IPS DF 19.7 (cell line): ENCODE measurements around the gene CNOT11.
"Not testable (repeated sequence)": the region's sequence is repeated elsewhere in the genome, so short reads cannot be mapped to it uniquely, and the experiment has no call there.

Experiments used
- DNase-seq: peaks from one replicate; pipeline ENCODE4 v3.0.0-alpha.2; 2013; ENCODE audit warnings: low read depth, low spot score

CNOT11 gene

GRCh38 chr2:101252408-101253012, at the start of gene CNOT11:
Gene CNOT11, plus strand, starts transcription at chr2:101252886. Its CDS starts 79 bp downstream, at chr2:101252965.
- peak; percentile 91 for DNase-seq

GRCh38 chr2:101204400-101205115, 48.1 kb upstream of the CNOT11 start:
- no peak for DNase-seq

GRCh38 chr2:101205521-101206479, 46.9 kb upstream of the CNOT11 start:
- peak; percentile 59 for DNase-seq

- DNase-seq = no peak
Measured at GRCh38 chr2:101208830-101209229, 43.9 kb upstream of the CNOT11 start.

- DNase-seq = no peak
Measured at GRCh38 chr2:101219246-101219645, 33.4 kb upstream of the CNOT11 start.

GRCh38 chr2:101220091-101220490, 32.6 kb upstream of the CNOT11 start:
- not testable (repeated sequence) for DNase-seq

GRCh38 chr2:101223814-101224231, 28.9 kb upstream of the CNOT11 start:
- no peak for DNase-seq

- no peak for DNase-seq
Measured at GRCh38 chr2:101230541-101231001, 22.1 kb upstream of the CNOT11 start.

- no peak for DNase-seq
Measured at GRCh38 chr2:101231240-101231639, 21.4 kb upstream of the CNOT11 start.

GRCh38 chr2:101231937-101232730, 20.6 kb upstream of the CNOT11 start:
- DNase-seq = no peak

- DNase-seq = no peak
Measured at GRCh38 chr2:101232770-101233169, 19.9 kb upstream of the CNOT11 start.

- no peak for DNase-seq
Measured at GRCh38 chr2:101234169-101234938, 18.3 kb upstream of the CNOT11 start.

GRCh38 chr2:101235956-101236355, 16.7 kb upstream of the CNOT11 start:
- not testable (repeated sequence) for DNase-seq

GRCh38 chr2:101237944-101238343, 14.7 kb upstream of the CNOT11 start:
- DNase-seq = not testable (repeated sequence)

- no peak for DNase-seq
Measured at GRCh38 chr2:101238930-101239759, 13.5 kb upstream of the CNOT11 start.

- DNase-seq = not testable (repeated sequence)
Measured at GRCh38 chr2:101239760-101240118, 12.9 kb upstream of the CNOT11 start.

- DNase-seq = not testable (repeated sequence)
Measured at GRCh38 chr2:101240694-101241093, 12.0 kb upstream of the CNOT11 start.

- no peak for DNase-seq
Measured at GRCh38 chr2:101241158-101241557, 11.5 kb upstream of the CNOT11 start.

- not testable (repeated sequence) for DNase-seq
Measured at GRCh38 chr2:101244373-101244772, 8.3 kb upstream of the CNOT11 start.
